ENCODE data around the gene DZIP1L.

DNA sequence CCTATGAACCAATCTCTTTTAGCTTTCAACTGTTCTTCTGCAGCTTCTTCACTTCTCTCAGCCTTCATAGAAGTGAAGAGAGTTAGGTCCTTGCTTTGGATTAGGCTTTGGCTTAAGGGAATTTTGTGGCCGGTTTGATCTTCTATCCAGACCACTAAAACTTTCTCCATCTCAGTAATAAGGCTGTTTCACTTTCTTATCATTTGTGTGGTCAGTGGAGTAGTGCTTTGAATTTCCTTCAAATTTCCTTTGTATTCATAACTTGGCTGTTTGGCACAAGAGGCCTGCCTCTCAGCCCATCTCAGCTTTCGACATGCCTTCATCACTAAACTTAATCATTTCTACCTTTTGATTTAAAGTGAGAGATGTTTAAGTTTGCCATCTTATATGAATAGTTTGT is 21.7 kb downstream of the DZIP1L start:
- TF ChIP-seq CTCF (IDR thresholded peaks at IDR 0.05): no peak
- TF ChIP-seq POLR2A (IDR thresholded peaks at IDR 0.05): no peak

All from Peyer's patch (tissue), 4 donors.